HepG2 (cell line): ENCODE measurements around the gene DDX43. TPM values are rescaled to one million over a fixed set of nuclear protein-coding genes. Genes with fewer than 3 reads are reported as not detected.
A peak's percentile ranks its signal among the peaks of the same experiment; 100 is the strongest.

Experiments
- ASH2L ChIP-seq: fragments of 300-600, 200-600 bp; sonication (generic); IDR thresholded peaks from 2 replicates; pipeline ENCODE4 v1.7.0; 2017; ENCODE audit warnings: low read depth, mild to moderate bottlenecking, moderate library complexity, mixed read lengths, low read length; ENCODE audit not compliant: insufficient read length
- FOXK2 ChIP-seq: fragments of 450-650 bp; IDR thresholded peaks from 2 replicates; pipeline ENCODE4 v1.6.1; 2016
- HNRNPH1 ChIP-seq: fragments of 200-400 bp; formaldehyde crosslinking; optimal IDR thresholded peaks from 2 replicates; pipeline ENCODE3; 2017; ENCODE audit warnings: mild to moderate bottlenecking, low read depth, low read length
- IKZF4 ChIP-seq: sonication (generic); formaldehyde crosslinking; IDR thresholded peaks from 2 replicates; pipeline ENCODE4 v1.5.1; 2020; ENCODE audit warnings: borderline replicate concordance, mild to moderate bottlenecking, low read depth, missing genetic modification reagents; ENCODE audit errors: not compliant biosample characterization
- KLF12 ChIP-seq: sonication (generic); formaldehyde crosslinking; IDR thresholded peaks from 2 replicates; pipeline ENCODE4 v1.4.0; 2020; ENCODE audit warnings: missing genetic modification reagents, borderline replicate concordance
- MEIS2 ChIP-seq: sonication (generic); formaldehyde crosslinking; IDR thresholded peaks from 2 replicates; pipeline ENCODE4 v1.9.0; 2021; ENCODE audit warnings: mild to moderate bottlenecking, missing genetic modification reagents
- NFIB ChIP-seq: sonication (generic); formaldehyde crosslinking; IDR thresholded peaks from 2 replicates; pipeline ENCODE4 v1.9.0; 2021; ENCODE audit warnings: missing genetic modification reagents, mild to moderate bottlenecking, borderline replicate concordance
- ONECUT2 ChIP-seq: sonication (generic); formaldehyde crosslinking; IDR thresholded peaks from 2 replicates; pipeline ENCODE4 v1.4.0; 2020; ENCODE audit warnings: missing genetic modification reagents
- TBX2 ChIP-seq: sonication (generic); formaldehyde crosslinking; IDR thresholded peaks from 2 replicates; pipeline ENCODE4 v1.5.0; 2020; ENCODE audit warnings: missing genetic modification reagents, mild to moderate bottlenecking, borderline replicate concordance
- ZBTB20 ChIP-seq: sonication (generic); formaldehyde crosslinking; IDR thresholded peaks from 2 replicates; pipeline ENCODE4 v1.8.1; 2023; ENCODE audit warnings: missing genetic modification reagents, low read depth, mild to moderate bottlenecking, borderline replicate concordance
- ZNF101 ChIP-seq: sonication (generic); formaldehyde crosslinking; IDR thresholded peaks from 2 replicates; pipeline ENCODE4 v1.4.0; 2020; ENCODE audit warnings: mild to moderate bottlenecking, low read depth, missing genetic modification reagents, borderline replicate concordance
- ZNF224 ChIP-seq: sonication (generic); formaldehyde crosslinking; IDR thresholded peaks from 2 replicates; pipeline ENCODE4 v1.5.0; 2020; ENCODE audit warnings: mild to moderate bottlenecking, missing genetic modification reagents
- ZNF556 ChIP-seq: sonication (generic); formaldehyde crosslinking; IDR thresholded peaks from 2 replicates; pipeline ENCODE4 v1.4.0; 2020; ENCODE audit warnings: mild to moderate bottlenecking, missing genetic modification reagents, borderline replicate concordance
- polyA plus RNA-seq, 8 experiments: library from polyadenylated mRNA; depleted of rRNA in 3 of 8; stranded (reverse) in 7 of 8; unstranded in 1 of 8; fragments of >200 nt; fragmentation: Illumina TruSeq in 4 of 8; extraction: Trizol in 4 of 8; gene quantifications; 2 replicates each; pipeline versions ENCODE4 v1.2.1 to v1.2.3, GENCODE V29; 2011 to 2016; ENCODE audit warnings: low read depth in 4 of 8, missing spikeins in 1 of 8, mixed read lengths in 1 of 8; ENCODE audit not compliant: insufficient read depth in 1 of 8
- total RNA-seq, 5 experiments: library from RNA; depleted of rRNA; stranded (reverse); fragments of >200 nt; fragmentation: Illumina TruSeq; extraction: Trizol; gene quantifications; 2 replicates each; pipeline ENCODE4 v1.2.3, GENCODE V29; 2016; ENCODE audit warnings: low read depth in 1 of 5
- TF ChIP-seq, protein P1 (sequence below), 2 experiments: sonication (generic) in 1 of 2; formaldehyde crosslinking in 1 of 2; IDR thresholded peaks; 2 replicates each; pipeline versions ENCODE4 v1.4.0 to v1.6.1; 2018 to 2020; ENCODE audit warnings: missing genetic modification reagents in 2 of 2, borderline replicate concordance in 1 of 2, low read depth in 1 of 2, mild to moderate bottlenecking in 1 of 2, missing biosample characterization in 1 of 2
- TF ChIP-seq, protein P2 (sequence below): IDR thresholded peaks from 2 replicates; pipeline ENCODE4 v1.6.1; 2016; ENCODE audit warnings: low read depth, borderline replicate concordance
- TF ChIP-seq, protein P3 (sequence below): sonication (generic); formaldehyde crosslinking; IDR thresholded peaks from 2 replicates; pipeline ENCODE4 v1.4.0; 2020; ENCODE audit warnings: missing genetic modification reagents
- TF ChIP-seq, protein P4 (sequence below): sonication (generic); formaldehyde crosslinking; IDR thresholded peaks from 2 replicates; pipeline ENCODE4 v1.5.0; 2020; ENCODE audit warnings: mild to moderate bottlenecking, missing genetic modification reagents, borderline replicate concordance
- TF ChIP-seq, protein P5 (sequence below): sonication (generic); IDR thresholded peaks from 2 replicates; pipeline ENCODE4 v1.6.1; 2016; ENCODE audit warnings: low read depth, borderline replicate concordance

The DDX43 gene
- total and polyA plus RNA-seq, 2 of the 13 experiments (the other 11 are each of a cell fraction or from before 2014, with no cell fraction given): not detected

DNA sequence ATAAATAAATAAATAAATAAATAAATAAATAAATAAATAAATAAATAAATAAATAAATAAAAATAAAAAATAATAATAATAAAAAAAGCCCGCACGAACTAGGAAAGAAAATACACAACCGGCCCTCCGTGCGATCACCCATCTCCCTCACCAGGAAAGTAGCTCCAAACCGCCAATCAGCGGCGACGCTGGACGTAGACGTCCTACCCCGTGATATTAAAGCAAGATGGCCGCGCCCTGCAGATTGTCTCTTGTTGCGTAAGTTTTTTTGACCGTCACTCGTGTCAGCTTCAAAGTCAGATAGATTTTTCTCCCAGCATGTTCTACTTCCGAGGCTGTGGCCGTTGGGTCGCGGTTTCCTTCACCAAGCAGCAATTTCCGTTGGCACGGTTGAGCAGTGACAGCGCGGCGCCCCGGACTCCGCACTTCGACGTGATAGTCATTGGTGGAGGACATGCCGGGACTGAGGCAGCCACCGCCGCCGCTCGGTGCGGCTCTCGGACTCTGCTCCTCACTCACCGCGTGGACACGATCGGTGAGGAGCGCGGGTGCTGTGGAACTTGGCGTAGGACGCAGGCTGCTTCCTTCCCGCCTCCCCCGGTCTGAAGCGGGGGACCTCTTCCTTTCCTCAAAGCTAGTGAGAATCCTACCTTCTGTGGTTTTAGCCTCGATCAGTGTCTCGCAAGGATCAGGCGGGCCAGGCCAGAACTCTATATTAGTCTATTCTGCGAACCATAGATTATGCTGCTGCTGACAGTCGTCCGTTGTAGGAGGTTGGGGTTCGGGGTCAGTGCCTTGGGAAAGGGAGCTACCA lies 67.1 kb downstream of the DDX43 start, which contains the start of gene MTO1 (continued):
- TF ChIP-seq, protein P1, sequence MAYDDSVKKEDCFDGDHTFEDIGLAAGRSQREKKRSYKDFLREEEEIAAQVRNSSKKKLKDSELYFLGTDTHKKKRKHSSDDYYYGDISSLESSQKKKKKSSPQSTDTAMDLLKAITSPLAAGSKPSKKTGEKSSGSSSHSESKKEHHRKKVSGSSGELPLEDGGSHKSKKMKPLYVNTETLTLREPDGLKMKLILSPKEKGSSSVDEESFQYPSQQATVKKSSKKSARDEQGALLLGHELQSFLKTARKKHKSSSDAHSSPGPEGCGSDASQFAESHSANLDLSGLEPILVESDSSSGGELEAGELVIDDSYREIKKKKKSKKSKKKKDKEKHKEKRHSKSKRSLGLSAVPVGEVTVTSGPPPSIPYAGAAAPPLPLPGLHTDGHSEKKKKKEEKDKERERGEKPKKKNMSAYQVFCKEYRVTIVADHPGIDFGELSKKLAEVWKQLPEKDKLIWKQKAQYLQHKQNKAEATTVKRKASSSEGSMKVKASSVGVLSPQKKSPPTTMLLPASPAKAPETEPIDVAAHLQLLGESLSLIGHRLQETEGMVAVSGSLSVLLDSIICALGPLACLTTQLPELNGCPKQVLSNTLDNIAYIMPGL (CRISPR knock-in tag; IDR thresholded peaks at IDR 0.05; ENCODE audit: borderline replicate concordance in 1 of 2, low read depth in 1 of 2): peak; percentile 74 to 91
- TF ChIP-seq KLF12 (CRISPR knock-in tag): peak; percentile 48; the same call in 1 of the 2 replicates
- TF ChIP-seq, protein P2, sequence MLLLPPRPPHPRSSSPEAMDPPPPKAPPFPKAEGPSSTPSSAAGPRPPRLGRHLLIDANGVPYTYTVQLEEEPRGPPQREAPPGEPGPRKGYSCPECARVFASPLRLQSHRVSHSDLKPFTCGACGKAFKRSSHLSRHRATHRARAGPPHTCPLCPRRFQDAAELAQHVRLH: peak; percentile 61; the same call in 1 of the 2 replicates
- TF ChIP-seq ZBTB20 (CRISPR knock-in tag): peak; percentile 47; the same call in 1 of the 2 replicates
- TF ChIP-seq, protein P3, sequence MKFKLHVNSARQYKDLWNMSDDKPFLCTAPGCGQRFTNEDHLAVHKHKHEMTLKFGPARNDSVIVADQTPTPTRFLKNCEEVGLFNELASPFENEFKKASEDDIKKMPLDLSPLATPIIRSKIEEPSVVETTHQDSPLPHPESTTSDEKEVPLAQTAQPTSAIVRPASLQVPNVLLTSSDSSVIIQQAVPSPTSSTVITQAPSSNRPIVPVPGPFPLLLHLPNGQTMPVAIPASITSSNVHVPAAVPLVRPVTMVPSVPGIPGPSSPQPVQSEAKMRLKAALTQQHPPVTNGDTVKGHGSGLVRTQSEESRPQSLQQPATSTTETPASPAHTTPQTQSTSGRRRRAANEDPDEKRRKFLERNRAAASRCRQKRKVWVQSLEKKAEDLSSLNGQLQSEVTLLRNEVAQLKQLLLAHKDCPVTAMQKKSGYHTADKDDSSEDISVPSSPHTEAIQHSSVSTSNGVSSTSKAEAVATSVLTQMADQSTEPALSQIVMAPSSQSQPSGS (CRISPR knock-in tag): peak; percentile 80; the same call in 1 of the 2 replicates
- 0 out of 2 replicates have a peak, but pooled peaks have one; percentile 33 for TF ChIP-seq ZNF101 (CRISPR knock-in tag)
- no peak for TF ChIP-seq HNRNPH1
- 0 out of 2 replicates have a peak, but pooled peaks have one; percentile 15 for TF ChIP-seq ZNF556 (CRISPR knock-in tag)
- TF ChIP-seq, protein P4, sequence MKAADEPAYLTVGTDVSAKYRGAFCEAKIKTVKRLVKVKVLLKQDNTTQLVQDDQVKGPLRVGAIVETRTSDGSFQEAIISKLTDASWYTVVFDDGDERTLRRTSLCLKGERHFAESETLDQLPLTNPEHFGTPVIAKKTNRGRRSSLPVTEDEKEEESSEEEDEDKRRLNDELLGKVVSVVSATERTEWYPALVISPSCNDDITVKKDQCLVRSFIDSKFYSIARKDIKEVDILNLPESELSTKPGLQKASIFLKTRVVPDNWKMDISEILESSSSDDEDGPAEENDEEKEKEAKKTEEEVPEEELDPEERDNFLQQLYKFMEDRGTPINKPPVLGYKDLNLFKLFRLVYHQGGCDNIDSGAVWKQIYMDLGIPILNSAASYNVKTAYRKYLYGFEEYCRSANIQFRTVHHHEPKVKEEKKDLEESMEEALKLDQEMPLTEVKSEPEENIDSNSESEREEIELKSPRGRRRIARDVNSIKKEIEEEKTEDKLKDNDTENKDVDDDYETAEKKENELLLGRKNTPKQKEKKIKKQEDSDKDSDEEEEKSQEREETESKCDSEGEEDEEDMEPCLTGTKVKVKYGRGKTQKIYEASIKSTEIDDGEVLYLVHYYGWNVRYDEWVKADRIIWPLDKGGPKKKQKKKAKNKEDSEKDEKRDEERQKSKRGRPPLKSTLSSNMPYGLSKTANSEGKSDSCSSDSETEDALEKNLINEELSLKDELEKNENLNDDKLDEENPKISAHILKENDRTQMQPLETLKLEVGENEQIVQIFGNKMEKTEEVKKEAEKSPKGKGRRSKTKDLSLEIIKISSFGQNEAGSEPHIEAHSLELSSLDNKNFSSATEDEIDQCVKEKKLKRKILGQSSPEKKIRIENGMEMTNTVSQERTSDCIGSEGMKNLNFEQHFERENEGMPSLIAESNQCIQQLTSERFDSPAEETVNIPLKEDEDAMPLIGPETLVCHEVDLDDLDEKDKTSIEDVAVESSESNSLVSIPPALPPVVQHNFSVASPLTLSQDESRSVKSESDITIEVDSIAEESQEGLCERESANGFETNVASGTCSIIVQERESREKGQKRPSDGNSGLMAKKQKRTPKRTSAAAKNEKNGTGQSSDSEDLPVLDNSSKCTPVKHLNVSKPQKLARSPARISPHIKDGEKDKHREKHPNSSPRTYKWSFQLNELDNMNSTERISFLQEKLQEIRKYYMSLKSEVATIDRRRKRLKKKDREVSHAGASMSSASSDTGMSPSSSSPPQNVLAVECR (CRISPR knock-in tag): peak; percentile 88
- TF ChIP-seq MEIS2: peak; percentile 39; the same call in 1 of the 2 replicates
- TF ChIP-seq, protein P5, sequence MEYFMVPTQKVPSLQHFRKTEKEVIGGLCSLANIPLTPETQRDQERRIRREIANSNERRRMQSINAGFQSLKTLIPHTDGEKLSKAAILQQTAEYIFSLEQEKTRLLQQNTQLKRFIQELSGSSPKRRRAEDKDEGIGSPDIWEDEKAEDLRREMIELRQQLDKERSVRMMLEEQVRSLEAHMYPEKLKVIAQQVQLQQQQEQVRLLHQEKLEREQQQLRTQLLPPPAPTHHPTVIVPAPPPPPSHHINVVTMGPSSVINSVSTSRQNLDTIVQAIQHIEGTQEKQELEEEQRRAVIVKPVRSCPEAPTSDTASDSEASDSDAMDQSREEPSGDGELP: no peak
- peak; percentile 72; the same call in 1 of the 2 replicates for TF ChIP-seq TBX2 (CRISPR knock-in tag)
- 0 out of 2 replicates have a peak, but pooled peaks have one; percentile 10 for TF ChIP-seq FOXK2
- TF ChIP-seq ASH2L: peak; percentile 95
- TF ChIP-seq ONECUT2 (CRISPR knock-in tag): peak; percentile 48; the same call in 1 of the 2 replicates
- TF ChIP-seq NFIB: no peak
- TF ChIP-seq IKZF4 (CRISPR knock-in tag): peak; percentile 46
- peak; percentile 27; the same call in 1 of the 2 replicates for TF ChIP-seq ZNF224 (CRISPR knock-in tag)
